OCI-LY7 (cell line): ENCODE results near the gene FCN1. TPM values are rescaled to one million over a fixed set of nuclear protein-coding genes. Genes with fewer than 3 reads are reported as not detected.

Source experiments
- BruUV-seq: library from RNA; stranded (reverse); fragments of 400-500 nt; replicated peaks from 2 replicates; lab custom pipeline; 2021; lab: Mats Ljungman, UMichigan
- CTCF ChIA-PET: fragments of 300-600 bp; sonication (Branson Sonifier 250); formaldehyde crosslinking; loops from one replicate; lab custom pipeline; 2022; ENCODE audit warnings: antibody characterized with exemption; ENCODE audit not compliant: unreplicated experiment; lab: Charles Lee
- POLR2A ChIA-PET: fragments of 300-600 bp; sonication (Branson Sonifier 250); formaldehyde crosslinking; loops from one replicate; lab custom pipeline; 2022; ENCODE audit warnings: antibody characterized with exemption; lab: Charles Lee
- DNase-seq: peaks from one replicate; pipeline ENCODE4 v3.0.0-alpha.2; 2015; ENCODE audit warnings: low spot score
- H2AFZ ChIP-seq: fragments of 200-600 bp; sonication (generic), shearing (Covaris generic); 2 replicates; pipeline ENCODE4 v1.6.1; 2014; ENCODE audit warnings: mild to moderate bottlenecking, antibody characterized with exemption, low read length, moderate library complexity
- H3K27ac ChIP-seq: fragments of 200-600 bp; sonication (generic); 2 replicates; pipeline ENCODE4 v1.5.1; 2014; ENCODE audit warnings: mixed run types, low read depth, mild to moderate bottlenecking, moderate library complexity, low read length, inconsistent platforms; ENCODE audit not compliant: poor library complexity, severe bottlenecking
- H3K36me3 ChIP-seq: fragments of 200-600 bp; sonication (generic); 2 replicates; pipeline ENCODE4 v1.6.1; 2014; ENCODE audit warnings: mild to moderate bottlenecking, antibody characterized with exemption, low read length, moderate library complexity, mixed read lengths; ENCODE audit not compliant: insufficient read depth
- H3K4me1 ChIP-seq: fragments of 200-600 bp; sonication (generic); 2 replicates; pipeline ENCODE4 v1.5.1; 2014; ENCODE audit warnings: mild to moderate bottlenecking, low read length; ENCODE audit not compliant: insufficient read depth, poor library complexity, severe bottlenecking
- H3K4me2 ChIP-seq: fragments of 200-600 bp; sonication (generic); 2 replicates; pipeline ENCODE4 v1.6.1; 2014; ENCODE audit warnings: mild to moderate bottlenecking, low read length
- H3K4me3 ChIP-seq: fragments of 200-600 bp; sonication (generic); 2 replicates; pipeline ENCODE4 v1.5.1; 2014; ENCODE audit warnings: mild to moderate bottlenecking, low read depth, low read length; ENCODE audit not compliant: poor library complexity, severe bottlenecking
- H3K79me2 ChIP-seq: fragments of 200-600 bp; sonication (generic); 2 replicates; pipeline ENCODE4 v1.6.1; 2016; ENCODE audit warnings: low read depth, mild to moderate bottlenecking, low read length, moderate library complexity, mixed read lengths; ENCODE audit not compliant: insufficient read depth
- H3K9me2 ChIP-seq: fragments of 200-600 bp; sonication (generic); 2 replicates; pipeline ENCODE4 v1.6.1; 2016; ENCODE audit warnings: mild to moderate bottlenecking, low read length, mixed read lengths; ENCODE audit not compliant: insufficient read depth
- H3K9me3 ChIP-seq: fragments of 200-600 bp; sonication (generic); 2 replicates; pipeline ENCODE4 v1.6.1; 2014; ENCODE audit warnings: mild to moderate bottlenecking, mixed run types, low read length, mixed read lengths
- H4K20me1 ChIP-seq: fragments of 200-600 bp; sonication (generic); 2 replicates; pipeline ENCODE4 v1.6.1; 2014; ENCODE audit warnings: mild to moderate bottlenecking, antibody characterized with exemption, low read length, moderate library complexity, mixed read lengths; ENCODE audit not compliant: insufficient read depth
- EZH2phosphoT487 ChIP-seq: fragments of 200-600 bp; sonication (generic); IDR thresholded peaks from 2 replicates; pipeline ENCODE4 v1.6.1; 2018; ENCODE audit warnings: low read depth, borderline replicate concordance, mild to moderate bottlenecking, mixed run types, antibody characterized with exemption, low read length, moderate library complexity, mixed read lengths
- intact Hi-C: fragments of 100-400 bp; cut with micrococcal nuclease; formaldehyde crosslinking; loops from one replicate; pipeline ENCODE4 v1.10.0; 2022; ENCODE audit not compliant: unreplicated experiment
- total RNA-seq, 2 experiments: library from RNA; depleted of rRNA in 1 of 2; stranded (reverse); fragments of >200 nt in 1 of 2; shearing (Covaris generic) in 1 of 2; gene quantifications; 2 replicates each; pipeline ENCODE4 v1.2.3, GENCODE V29; 2014 to 2022
- TF ChIP-seq, protein P1 (sequence below): fragments of 200-600 bp; sonication (generic); conservative IDR thresholded peaks from 2 replicates; pipeline ENCODE4 v1.5.1; 2014; ENCODE audit warnings: mild to moderate bottlenecking, antibody characterized with exemption, low read length, moderate library complexity, mixed read lengths

The FCN1 gene
- total RNA-seq, 2 experiments from 2014 or later: 0.19 to 0.30 TPM

DNA sequence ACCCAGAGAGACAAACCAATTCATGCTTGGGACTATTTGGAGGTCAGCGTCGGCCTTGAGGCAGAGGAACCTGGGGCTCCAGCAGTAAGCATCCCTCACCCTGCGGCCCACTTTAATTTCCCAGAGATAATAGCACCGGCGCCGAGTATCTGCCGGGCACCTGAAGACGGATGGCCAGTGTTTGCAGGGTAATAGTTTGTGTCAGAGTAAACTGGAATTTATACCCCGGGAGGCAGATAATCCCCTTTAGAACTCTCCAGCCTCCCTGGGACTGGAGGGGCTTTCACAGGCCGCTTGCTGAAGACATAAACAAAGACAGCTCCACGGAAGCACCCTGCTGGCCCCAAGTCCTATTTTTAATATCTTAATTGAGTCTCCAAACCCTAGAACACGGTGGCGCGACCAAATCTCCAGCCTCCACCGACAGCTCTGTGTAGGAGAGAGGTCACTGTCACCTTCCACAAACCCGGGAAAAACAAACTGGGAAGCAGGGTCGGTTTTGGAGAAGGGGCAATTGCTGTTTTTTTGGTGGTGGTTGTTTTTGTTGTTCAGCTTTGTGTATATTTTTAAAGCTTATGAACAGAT lies 17.4 kb upstream of the FCN1 start:
- ChIA-PET POLR2A (no interaction called here), CTCF (no interaction called here)
- intact Hi-C loops: loop anchor here (5.0 kb wide), 1 partner anchor 1233 kb away; no protein-coding TSS in a partner anchor
- peak overlapping the region; percentile 29; the same call in 1 of the 2 replicates for H2AFZ ChIP-seq
- peaks cover 10% of the 10 kb centered on the region for H3K79me2 ChIP-seq
- H3K9me2 ChIP-seq: no peaks in the 10 kb centered on the region
- peak overlapping the region; percentile 97 for H3K27ac ChIP-seq
- DNase-seq: no peak
- H4K20me1 ChIP-seq: no peaks in the 10 kb centered on the region
- H3K9me3 ChIP-seq: no peaks in the 10 kb centered on the region
- H3K4me3 ChIP-seq: no peak overlapping the region
- H3K36me3 ChIP-seq: no peaks in the 10 kb centered on the region
- H3K4me1 ChIP-seq: peaks cover 87% of the 10 kb centered on the region
- TF ChIP-seq EZH2phosphoT487: no peak
- TF ChIP-seq, protein P1, sequence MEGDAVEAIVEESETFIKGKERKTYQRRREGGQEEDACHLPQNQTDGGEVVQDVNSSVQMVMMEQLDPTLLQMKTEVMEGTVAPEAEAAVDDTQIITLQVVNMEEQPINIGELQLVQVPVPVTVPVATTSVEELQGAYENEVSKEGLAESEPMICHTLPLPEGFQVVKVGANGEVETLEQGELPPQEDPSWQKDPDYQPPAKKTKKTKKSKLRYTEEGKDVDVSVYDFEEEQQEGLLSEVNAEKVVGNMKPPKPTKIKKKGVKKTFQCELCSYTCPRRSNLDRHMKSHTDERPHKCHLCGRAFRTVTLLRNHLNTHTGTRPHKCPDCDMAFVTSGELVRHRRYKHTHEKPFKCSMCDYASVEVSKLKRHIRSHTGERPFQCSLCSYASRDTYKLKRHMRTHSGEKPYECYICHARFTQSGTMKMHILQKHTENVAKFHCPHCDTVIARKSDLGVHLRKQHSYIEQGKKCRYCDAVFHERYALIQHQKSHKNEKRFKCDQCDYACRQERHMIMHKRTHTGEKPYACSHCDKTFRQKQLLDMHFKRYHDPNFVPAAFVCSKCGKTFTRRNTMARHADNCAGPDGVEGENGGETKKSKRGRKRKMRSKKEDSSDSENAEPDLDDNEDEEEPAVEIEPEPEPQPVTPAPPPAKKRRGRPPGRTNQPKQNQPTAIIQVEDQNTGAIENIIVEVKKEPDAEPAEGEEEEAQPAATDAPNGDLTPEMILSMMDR: no peak
- BruUV-seq: no TSS peak
- H3K4me2 ChIP-seq: peak overlapping the region; percentile 74

DNA sequence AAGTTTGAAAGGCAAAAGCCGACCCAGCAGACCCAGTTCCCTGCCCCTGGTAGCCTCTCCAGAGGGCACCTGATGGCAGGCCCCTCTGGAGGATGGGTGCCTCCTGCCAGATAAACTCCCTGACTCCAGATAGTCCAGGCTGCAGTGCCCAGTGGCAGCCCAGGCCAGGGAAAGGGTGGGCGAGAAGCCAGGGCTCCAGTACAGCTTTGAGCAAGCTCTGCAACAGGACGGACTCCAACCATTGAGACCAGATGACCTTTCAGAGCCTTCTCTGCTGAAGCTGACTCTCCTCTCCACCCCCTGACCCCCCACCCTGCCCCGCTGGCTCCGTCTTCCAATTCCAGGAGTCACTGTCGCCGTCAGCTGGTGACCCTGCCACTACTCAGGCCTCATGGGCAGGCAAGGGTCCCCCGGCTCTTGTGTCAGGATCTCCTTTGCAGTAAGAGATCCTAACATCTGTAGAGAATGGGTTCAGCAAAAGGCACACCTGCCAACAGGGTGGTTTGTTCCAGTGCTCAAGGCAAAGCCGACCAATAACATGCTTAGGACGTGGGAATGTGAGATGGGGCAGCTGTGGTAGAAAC lies 15.5 kb upstream of the FCN1 start:
- no peaks in the 10 kb centered on the region for H3K36me3 ChIP-seq
- peak overlapping the region; percentile 97 for H3K27ac ChIP-seq
- H4K20me1 ChIP-seq: no peaks in the 10 kb centered on the region
- DNase-seq: peak; percentile 30
- peaks cover 10% of the 10 kb centered on the region for H3K79me2 ChIP-seq
- peaks cover 94% of the 10 kb centered on the region for H3K4me1 ChIP-seq
- no peaks in the 10 kb centered on the region for H3K9me2 ChIP-seq
- CTCF ChIA-PET: interaction anchor here (0.5 kb wide), 1 partner anchor 292 kb away, joined by 4 read pairs; no protein-coding TSS in a partner anchor
- H3K4me2 ChIP-seq: peak overlapping the region; percentile 87
- POLR2A ChIA-PET: no interaction called here
- H3K4me3 ChIP-seq: peak overlapping the region; percentile 68
- H2AFZ ChIP-seq: no peak overlapping the region
- intact Hi-C loops: loop anchor here (5.0 kb wide), 1 partner anchor 166 kb away; no protein-coding TSS in a partner anchor
- no peaks in the 10 kb centered on the region for H3K9me3 ChIP-seq
- no peak for TF ChIP-seq EZH2phosphoT487
- TF ChIP-seq, protein P1: no peak
- no TSS peak for BruUV-seq

DNA sequence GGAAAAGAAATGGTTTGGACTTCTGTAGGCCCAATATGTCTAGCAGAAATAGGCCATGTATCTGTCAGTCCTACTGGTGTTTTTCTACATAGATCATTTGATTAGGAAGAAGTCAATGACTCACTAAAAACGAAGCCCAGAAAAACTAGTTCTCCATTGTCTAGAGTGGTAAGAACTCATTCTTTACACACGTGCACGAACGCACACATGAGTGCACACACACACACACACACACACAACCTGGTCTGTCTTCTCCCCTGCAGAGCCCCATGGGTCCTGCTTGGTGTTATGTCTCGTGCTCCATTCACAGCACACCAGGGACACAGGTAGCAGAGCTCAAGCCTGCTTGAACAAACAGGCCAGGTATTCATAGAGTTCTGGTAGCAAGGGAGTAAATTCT lies 14.9 kb upstream of the FCN1 start:
- H3K36me3 ChIP-seq: no peaks in the 10 kb centered on the region
- H3K4me1 ChIP-seq: peaks cover 94% of the 10 kb centered on the region
- no peak overlapping the region for H2AFZ ChIP-seq
- ChIA-PET POLR2A (no interaction called here), CTCF (no interaction called here)
- H3K9me3 ChIP-seq: no peaks in the 10 kb centered on the region
- BruUV-seq: no TSS peak
- no peak for TF ChIP-seq EZH2phosphoT487
- TF ChIP-seq, protein P1: no peak
- intact Hi-C loops: loop anchor here (5.0 kb wide), 1 partner anchor 165 kb away; no protein-coding TSS in a partner anchor
- H3K9me2 ChIP-seq: no peaks in the 10 kb centered on the region
- H3K79me2 ChIP-seq: peaks cover 10% of the 10 kb centered on the region
- H3K4me2 ChIP-seq: peak overlapping the region; percentile 87
- H3K4me3 ChIP-seq: peak overlapping the region; percentile 68
- H3K27ac ChIP-seq: peak overlapping the region; percentile 97
- peak; percentile 55 for DNase-seq
- no peaks in the 10 kb centered on the region for H4K20me1 ChIP-seq
